ENCODE results near the gene MRAP.
"Not testable (repeated sequence)": the region's sequence is repeated elsewhere in the genome, so short reads cannot be mapped to it uniquely, and the experiment has no call there.

GRCh38 chr21:32258786-32259048 is 39.9 kb upstream of the MRAP start:
- not testable (repeated sequence) for TF ChIP-seq KLF9 (tag by site-specific recombination; IDR thresholded peaks at IDR 0.05; ENCODE audit: low read depth); MYNN (tag by site-specific recombination; IDR thresholded peaks at IDR 0.05; ENCODE audit: borderline replicate concordance); ZNF302 (tag by site-specific recombination; IDR thresholded peaks at IDR 0.05; ENCODE audit: low read depth); ZNF701 (tag by site-specific recombination; IDR thresholded peaks at IDR 0.05); ZNF580 (tag by site-specific recombination; IDR thresholded peaks at IDR 0.05); PATZ1 (tag by site-specific recombination; IDR thresholded peaks at IDR 0.05); ZNF639 (tag by site-specific recombination; IDR thresholded peaks at IDR 0.05); ZNF561 (tag by site-specific recombination; IDR thresholded peaks at IDR 0.05; ENCODE audit: borderline replicate concordance); ZNF76 (tag by site-specific recombination; IDR thresholded peaks at IDR 0.05; ENCODE audit: borderline replicate concordance, low read depth)
- TF ChIP-seq, protein P1, sequence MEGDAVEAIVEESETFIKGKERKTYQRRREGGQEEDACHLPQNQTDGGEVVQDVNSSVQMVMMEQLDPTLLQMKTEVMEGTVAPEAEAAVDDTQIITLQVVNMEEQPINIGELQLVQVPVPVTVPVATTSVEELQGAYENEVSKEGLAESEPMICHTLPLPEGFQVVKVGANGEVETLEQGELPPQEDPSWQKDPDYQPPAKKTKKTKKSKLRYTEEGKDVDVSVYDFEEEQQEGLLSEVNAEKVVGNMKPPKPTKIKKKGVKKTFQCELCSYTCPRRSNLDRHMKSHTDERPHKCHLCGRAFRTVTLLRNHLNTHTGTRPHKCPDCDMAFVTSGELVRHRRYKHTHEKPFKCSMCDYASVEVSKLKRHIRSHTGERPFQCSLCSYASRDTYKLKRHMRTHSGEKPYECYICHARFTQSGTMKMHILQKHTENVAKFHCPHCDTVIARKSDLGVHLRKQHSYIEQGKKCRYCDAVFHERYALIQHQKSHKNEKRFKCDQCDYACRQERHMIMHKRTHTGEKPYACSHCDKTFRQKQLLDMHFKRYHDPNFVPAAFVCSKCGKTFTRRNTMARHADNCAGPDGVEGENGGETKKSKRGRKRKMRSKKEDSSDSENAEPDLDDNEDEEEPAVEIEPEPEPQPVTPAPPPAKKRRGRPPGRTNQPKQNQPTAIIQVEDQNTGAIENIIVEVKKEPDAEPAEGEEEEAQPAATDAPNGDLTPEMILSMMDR (tag by site-specific recombination; IDR thresholded peaks at IDR 0.05): not testable (repeated sequence)
- TF ChIP-seq, protein P2, sequence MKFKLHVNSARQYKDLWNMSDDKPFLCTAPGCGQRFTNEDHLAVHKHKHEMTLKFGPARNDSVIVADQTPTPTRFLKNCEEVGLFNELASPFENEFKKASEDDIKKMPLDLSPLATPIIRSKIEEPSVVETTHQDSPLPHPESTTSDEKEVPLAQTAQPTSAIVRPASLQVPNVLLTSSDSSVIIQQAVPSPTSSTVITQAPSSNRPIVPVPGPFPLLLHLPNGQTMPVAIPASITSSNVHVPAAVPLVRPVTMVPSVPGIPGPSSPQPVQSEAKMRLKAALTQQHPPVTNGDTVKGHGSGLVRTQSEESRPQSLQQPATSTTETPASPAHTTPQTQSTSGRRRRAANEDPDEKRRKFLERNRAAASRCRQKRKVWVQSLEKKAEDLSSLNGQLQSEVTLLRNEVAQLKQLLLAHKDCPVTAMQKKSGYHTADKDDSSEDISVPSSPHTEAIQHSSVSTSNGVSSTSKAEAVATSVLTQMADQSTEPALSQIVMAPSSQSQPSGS (tag by site-specific recombination; IDR thresholded peaks at IDR 0.05; ENCODE audit: low read depth): not testable (repeated sequence)
- TF ChIP-seq, protein P3, sequence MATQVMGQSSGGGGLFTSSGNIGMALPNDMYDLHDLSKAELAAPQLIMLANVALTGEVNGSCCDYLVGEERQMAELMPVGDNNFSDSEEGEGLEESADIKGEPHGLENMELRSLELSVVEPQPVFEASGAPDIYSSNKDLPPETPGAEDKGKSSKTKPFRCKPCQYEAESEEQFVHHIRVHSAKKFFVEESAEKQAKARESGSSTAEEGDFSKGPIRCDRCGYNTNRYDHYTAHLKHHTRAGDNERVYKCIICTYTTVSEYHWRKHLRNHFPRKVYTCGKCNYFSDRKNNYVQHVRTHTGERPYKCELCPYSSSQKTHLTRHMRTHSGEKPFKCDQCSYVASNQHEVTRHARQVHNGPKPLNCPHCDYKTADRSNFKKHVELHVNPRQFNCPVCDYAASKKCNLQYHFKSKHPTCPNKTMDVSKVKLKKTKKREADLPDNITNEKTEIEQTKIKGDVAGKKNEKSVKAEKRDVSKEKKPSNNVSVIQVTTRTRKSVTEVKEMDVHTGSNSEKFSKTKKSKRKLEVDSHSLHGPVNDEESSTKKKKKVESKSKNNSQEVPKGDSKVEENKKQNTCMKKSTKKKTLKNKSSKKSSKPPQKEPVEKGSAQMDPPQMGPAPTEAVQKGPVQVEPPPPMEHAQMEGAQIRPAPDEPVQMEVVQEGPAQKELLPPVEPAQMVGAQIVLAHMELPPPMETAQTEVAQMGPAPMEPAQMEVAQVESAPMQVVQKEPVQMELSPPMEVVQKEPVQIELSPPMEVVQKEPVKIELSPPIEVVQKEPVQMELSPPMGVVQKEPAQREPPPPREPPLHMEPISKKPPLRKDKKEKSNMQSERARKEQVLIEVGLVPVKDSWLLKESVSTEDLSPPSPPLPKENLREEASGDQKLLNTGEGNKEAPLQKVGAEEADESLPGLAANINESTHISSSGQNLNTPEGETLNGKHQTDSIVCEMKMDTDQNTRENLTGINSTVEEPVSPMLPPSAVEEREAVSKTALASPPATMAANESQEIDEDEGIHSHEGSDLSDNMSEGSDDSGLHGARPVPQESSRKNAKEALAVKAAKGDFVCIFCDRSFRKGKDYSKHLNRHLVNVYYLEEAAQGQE (tag by site-specific recombination; IDR thresholded peaks at IDR 0.05): not testable (repeated sequence)
- peak; percentile 58 for TF ChIP-seq ZNF629 (tag by site-specific recombination; IDR thresholded peaks at IDR 0.05)

Measured in HEK293 (cell line).